ENCODE measurements around the gene TSPAN18. TPM values are rescaled to one million over a fixed set of nuclear protein-coding genes. Genes with fewer than 3 reads are reported as not detected.

Gene TSPAN18
- total and polyA plus RNA-seq, 8 donors = 2.1 to 60.3 (median 11.0) TPM

- Histone ChIP-seq H3K36me3 (no peaks in the 10 kb centered on the region), H3K9me3 (no peaks in the 10 kb centered on the region), H3K27me3 (peaks cover 0 to 46% (median 35%) of the 10 kb centered on the region in 3 donors), H3K27ac (no peak overlapping the region), H3K4me3 (no peak overlapping the region), H3K4me1 (peaks cover 15 to 67% (median 37%) of the 10 kb centered on the region in 4 donors)
- intact Hi-C loops (cut with DNase I; ENCODE audit: low total_unique reads) = no loop called here
- 69 to 84% (median 79%) methylated on average over 5 of the region's 5 CpGs for WGBS, 5 donors
- DNase-seq = no peak
- TF ChIP-seq CTCF (IDR thresholded peaks at IDR 0.05) (no peak), EP300 (IDR thresholded peaks at IDR 0.05) (no peak), POLR2AphosphoS5 (IDR thresholded peaks at IDR 0.05) (no peak), POLR2A (IDR thresholded peaks at IDR 0.05) (no peak)
Measured at GRCh38 chr11:44730775-44731174, 4.0 kb downstream of the TSPAN18 start.

DNA sequence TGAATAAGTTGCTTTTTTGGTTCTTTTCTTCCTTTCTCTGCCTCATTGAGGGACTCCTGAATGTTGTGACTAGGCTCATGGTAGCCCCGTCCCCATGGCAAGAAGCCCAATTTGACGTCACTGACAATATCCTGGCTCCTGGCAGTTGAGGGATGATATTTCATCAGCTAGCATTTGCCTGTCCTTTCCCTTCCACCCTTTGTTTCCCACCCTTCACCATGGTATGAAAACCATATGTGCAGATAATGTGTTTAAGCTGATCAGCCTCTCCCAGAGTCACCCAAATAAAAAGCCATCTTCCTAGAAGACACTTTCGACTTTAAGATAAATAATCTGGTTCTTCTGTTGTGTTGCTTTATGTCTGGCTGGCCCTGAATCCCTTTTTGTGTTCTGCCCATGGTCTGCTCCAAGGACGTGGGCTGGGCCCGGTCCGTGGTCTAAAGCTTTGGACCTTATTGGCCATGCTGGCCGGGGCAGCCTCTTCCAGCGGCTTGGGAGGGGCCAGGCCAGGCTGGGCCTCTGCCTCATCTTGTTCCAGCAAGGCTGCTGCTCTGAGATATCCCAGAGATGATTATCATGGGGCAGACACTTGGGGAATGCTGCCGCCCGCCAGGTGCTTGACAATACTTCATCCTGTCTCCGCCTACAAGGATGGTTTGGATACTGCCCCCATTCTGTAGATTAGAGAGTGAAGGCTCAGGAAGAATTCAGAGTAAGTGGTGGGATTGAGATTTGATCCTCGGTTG, 5.1 kb downstream of the TSPAN18 start:
- H3K9me3 ChIP-seq = no peaks in the 10 kb centered on the region
- intact Hi-C loops (cut with DNase I; ENCODE audit: low total_unique reads) = no loop called here
- H3K27me3 ChIP-seq = peaks cover 0 to 36% (median 30%) of the 10 kb centered on the region in 3 donors
- peak in 1 of 2 donors; percentile 74 for DNase-seq
- H3K36me3 ChIP-seq = no peaks in the 10 kb centered on the region
- WGBS, 5 donors = 49 to 70% (median 63%) methylated on average over 11 to 12 of the region's 12 CpGs
- no peak overlapping the region for H3K4me3 ChIP-seq
- H3K4me1 ChIP-seq = peaks cover 10 to 61% (median 28%) of the 10 kb centered on the region in 4 donors
- peak overlapping the region in 2 of 5 donors; percentile 16 to 46 for H3K27ac ChIP-seq
- no peak for TF ChIP-seq CTCF (IDR thresholded peaks at IDR 0.05)
- TF ChIP-seq POLR2A (IDR thresholded peaks at IDR 0.05) = no peak
- no peak for TF ChIP-seq EP300 (IDR thresholded peaks at IDR 0.05)
- no peak for TF ChIP-seq POLR2AphosphoS5 (IDR thresholded peaks at IDR 0.05)

- DNase-seq = no peak
- TF ChIP-seq CTCF (IDR thresholded peaks at IDR 0.05) = no peak
- no peak for TF ChIP-seq POLR2AphosphoS5 (IDR thresholded peaks at IDR 0.05)
- TF ChIP-seq POLR2A (IDR thresholded peaks at IDR 0.05) = no peak
- TF ChIP-seq EP300 (IDR thresholded peaks at IDR 0.05) = no peak
- intact Hi-C loops (cut with DNase I; ENCODE audit: low total_unique reads) = no loop called here
- Histone ChIP-seq H3K4me3 (no peak overlapping the region), H3K27ac (peak overlapping the region in 2 of 5 donors; percentile 16 to 46), H3K4me1 (peaks cover 5 to 56% (median 23%) of the 10 kb centered on the region in 4 donors), H3K9me3 (no peaks in the 10 kb centered on the region), H3K36me3 (no peaks in the 10 kb centered on the region), H3K27me3 (peaks cover 0 to 30% (median 24%) of the 10 kb centered on the region in 3 donors)
- 81 to 92% (median 89%) methylated on average over 5 of the region's 5 CpGs for WGBS, 5 donors
Measured at GRCh38 chr11:44732564-44732963, 5.8 kb downstream of the TSPAN18 start.

- Histone ChIP-seq H3K36me3 (no peaks in the 10 kb centered on the region), H3K9me3 (no peaks in the 10 kb centered on the region), H3K4me1 (peaks cover 0 to 43% (median 10%) of the 10 kb centered on the region in 4 donors), H3K27ac (no peak overlapping the region), H3K4me3 (no peak overlapping the region), H3K27me3 (peaks cover 0 to 17% (median 11%) of the 10 kb centered on the region in 3 donors)
- intact Hi-C loops (cut with DNase I; ENCODE audit: low total_unique reads) = no loop called here
- DNase-seq = no peak
- TF ChIP-seq EP300 (IDR thresholded peaks at IDR 0.05) (no peak), POLR2A (IDR thresholded peaks at IDR 0.05) (no peak)
- 58 to 92% (median 82%) methylated on average over 2 of the region's 2 CpGs for WGBS, 5 donors
Measured at GRCh38 chr11:44733877-44734276, 7.1 kb downstream of the TSPAN18 start.

All from stomach (tissue), 9 donors.